SU-DHL-6 (cell line): ENCODE results near the gene DTX3.
"Not testable (repeated sequence)": the region's sequence is repeated elsewhere in the genome, so short reads cannot be mapped to it uniquely, and the experiment has no call there.

ENCODE experiments used
- H2AFZ ChIP-seq: fragments of 200-600 bp; sonication (generic); 2 replicates; pipeline ENCODE4 v1.6.1; 2014; ENCODE audit warnings: low read depth, mild to moderate bottlenecking, moderate library complexity, mixed read lengths, antibody characterized with exemption, low read length; ENCODE audit not compliant: severe bottlenecking
- H3F3A ChIP-seq: fragments of 200-600 bp; shearing (Covaris generic); 2 replicates; pipeline ENCODE4 v1.6.0; 2016; ENCODE audit warnings: antibody characterized with exemption, mild to moderate bottlenecking; ENCODE audit not compliant: insufficient read depth
- H3K27ac ChIP-seq: fragments of 200-600 bp; sonication (generic); 2 replicates; pipeline ENCODE4 v1.5.1; 2016; ENCODE audit warnings: low read depth, mild to moderate bottlenecking, low read length, moderate library complexity, mixed read lengths
- H3K27me3 ChIP-seq: fragments of 200-600 bp; sonication (generic), shearing (Covaris generic); 2 replicates; pipeline ENCODE4 v1.6.0; 2014; ENCODE audit warnings: mild to moderate bottlenecking, low read length
- H3K36me3 ChIP-seq: fragments of 200-600 bp; sonication (generic); 2 replicates; pipeline ENCODE4 v1.6.1; 2014; ENCODE audit warnings: mild to moderate bottlenecking, low read length, mixed read lengths
- H3K4me2 ChIP-seq: fragments of 300-600, 200-600 bp; shearing (Covaris generic), sonication (generic); 2 replicates; pipeline ENCODE4 v1.6.0; 2014; ENCODE audit warnings: low read length, low read depth, mild to moderate bottlenecking; ENCODE audit not compliant: poor library complexity, severe bottlenecking
- H3K4me3 ChIP-seq: fragments of 200-600 bp; sonication (generic); 2 replicates; pipeline ENCODE4 v1.5.1; 2014; ENCODE audit warnings: antibody characterized with exemption, low read length, mild to moderate bottlenecking, mixed read lengths; ENCODE audit not compliant: insufficient read depth, poor library complexity, severe bottlenecking
- H3K79me2 ChIP-seq: fragments of 200-600 bp; sonication (generic); 2 replicates; pipeline ENCODE4 v1.6.1; 2014; ENCODE audit warnings: mild to moderate bottlenecking, low read length, moderate library complexity; ENCODE audit not compliant: insufficient read depth
- H3K9ac ChIP-seq: fragments of 200-600 bp; sonication (generic); 2 replicates; pipeline ENCODE4 v1.7.0; 2014; ENCODE audit warnings: mild to moderate bottlenecking, low read length
- H3K9me2 ChIP-seq: fragments of 200-600 bp; sonication (generic); replicated peaks from 2 replicates; pipeline ENCODE4 v1.6.1; 2014; ENCODE audit warnings: low read length; ENCODE audit not compliant: insufficient read depth
- H3K9me3 ChIP-seq: fragments of 200-600 bp; sonication (generic); 2 replicates; pipeline ENCODE4 v1.6.1; 2014; ENCODE audit warnings: low read length, mixed read lengths; ENCODE audit not compliant: insufficient read depth
- H4K20me1 ChIP-seq: fragments of 200-600 bp; sonication (generic); 2 replicates; pipeline ENCODE4 v1.6.1; 2014; ENCODE audit warnings: low read depth, mild to moderate bottlenecking, antibody characterized with exemption, low read length, moderate library complexity, mixed read lengths
- CTCF ChIP-seq: fragments of 200-600 bp; sonication (generic); IDR thresholded peaks from one replicate; pipeline ENCODE4 v1.5.1; 2017; ENCODE audit warnings: antibody characterized with exemption, mild to moderate bottlenecking, low read length, moderate library complexity; ENCODE audit not compliant: insufficient read depth, poor library complexity, severe bottlenecking
- EZH2phosphoT487 ChIP-seq: fragments of 200-600 bp; sonication (generic), shearing (Covaris generic); conservative IDR thresholded peaks from 2 replicates; pipeline ENCODE4 v1.6.1; 2018; ENCODE audit warnings: mild to moderate bottlenecking, antibody characterized with exemption, low read length, moderate library complexity, mixed read lengths

Gene DTX3

GRCh38 chr12:57641699-57642442 lies 37.2 kb downstream of the DTX3 start:
- Histone ChIP-seq H3K9me2 (no peaks in the 10 kb centered on the region), H3K4me3 (no peak overlapping the region), H3K9ac (no peak overlapping the region), H3F3A (no peaks in the 10 kb centered on the region), H3K9me3 (peaks cover 5% of the 10 kb centered on the region; the same call in 1 of the 2 replicates), H3K27me3 (no peaks in the 10 kb centered on the region), H3K36me3 (no peaks in the 10 kb centered on the region), H3K4me2 (no peak overlapping the region), H4K20me1 (no peaks in the 10 kb centered on the region), H3K79me2 (no peaks in the 10 kb centered on the region), H3K27ac (no peak overlapping the region), H2AFZ (no peak overlapping the region)
- no peak for TF ChIP-seq CTCF
- no peak for TF ChIP-seq EZH2phosphoT487

DNA sequence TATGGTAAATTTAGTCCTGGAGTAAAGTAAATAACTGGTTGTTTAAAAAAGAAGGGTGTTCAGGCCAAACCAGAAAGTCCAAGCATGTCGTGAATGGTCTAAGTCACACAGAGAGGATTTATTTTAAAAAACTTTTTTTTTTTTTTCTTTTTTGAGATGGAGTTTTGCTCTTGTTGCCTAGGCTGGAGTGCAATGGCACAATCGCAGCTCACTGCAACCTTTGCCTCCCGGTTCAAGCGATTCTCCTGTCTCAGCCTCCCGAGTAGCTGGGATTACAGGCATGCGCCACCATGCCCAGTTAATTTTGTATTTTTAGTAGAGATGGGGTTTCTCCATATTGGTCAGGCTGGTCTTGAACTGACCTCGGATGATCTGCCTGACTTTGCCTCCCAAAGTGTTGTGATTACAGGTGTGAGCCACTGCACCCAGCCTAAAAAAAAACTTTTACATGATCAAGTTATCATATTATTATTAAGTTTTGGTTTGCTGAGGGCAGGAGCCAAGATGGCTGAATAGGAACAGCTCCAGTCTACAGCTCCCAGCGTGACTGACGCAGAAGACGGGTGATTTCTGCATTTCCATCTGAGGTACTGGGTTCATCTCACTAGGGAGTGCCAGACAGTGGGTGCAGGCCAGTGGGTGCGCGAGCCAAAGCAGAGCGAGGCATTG lies 41.5 kb downstream of the DTX3 start:
- H3K4me2 ChIP-seq = not testable (repeated sequence)

GRCh38 chr12:57646659-57647049 lies 42.0 kb downstream of the DTX3 start:
- not testable (repeated sequence) for H3K9me2 ChIP-seq, H3F3A ChIP-seq, H4K20me1 ChIP-seq, H3K27me3 ChIP-seq, H3K79me2 ChIP-seq, H3K36me3 ChIP-seq, H3K27ac ChIP-seq, H3K4me3 ChIP-seq, H3K9ac ChIP-seq, H2AFZ ChIP-seq, H3K4me2 ChIP-seq, H3K9me3 ChIP-seq

More for the DNA sequence above, 41.5 kb downstream of the DTX3 start:
- not testable (repeated sequence) for H3K4me3 ChIP-seq, H3K9ac ChIP-seq, H3K27me3 ChIP-seq, H3K27ac ChIP-seq, H2AFZ ChIP-seq, H3K36me3 ChIP-seq, H3K79me2 ChIP-seq, H3K9me3 ChIP-seq, H3K9me2 ChIP-seq, H3F3A ChIP-seq, H4K20me1 ChIP-seq

GRCh38 chr12:57654042-57654441 lies 49.4 kb downstream of the DTX3 start:
- no peak overlapping the region for H3K4me2 ChIP-seq
- H4K20me1 ChIP-seq = no peaks in the 10 kb centered on the region
- no peaks in the 10 kb centered on the region for H3K9me2 ChIP-seq
- no peak overlapping the region for H2AFZ ChIP-seq
- H3K36me3 ChIP-seq = no peaks in the 10 kb centered on the region
- no peaks in the 10 kb centered on the region; the same call in 1 of the 2 replicates for H3K9me3 ChIP-seq
- no peaks in the 10 kb centered on the region for H3K27me3 ChIP-seq
- no peaks in the 10 kb centered on the region for H3K79me2 ChIP-seq
- no peak overlapping the region for H3K27ac ChIP-seq
- no peak overlapping the region for H3K4me3 ChIP-seq
- no peak overlapping the region for H3K9ac ChIP-seq
- H3F3A ChIP-seq = no peaks in the 10 kb centered on the region
- no peak for TF ChIP-seq CTCF
- no peak for TF ChIP-seq EZH2phosphoT487
